Right lobe of liver (tissue), 4 donors: ENCODE data around the gene TAS2R41.

ENCODE experiments used
- POLR2A ChIP-seq: fragments of 450-650 bp; IDR thresholded peaks from one replicate; pipeline ENCODE4 v1.6.1; 2017; ENCODE audit warnings: antibody characterized with exemption, mild to moderate bottlenecking
- TF ChIP-seq, protein P1 (sequence below), 4 donors: fragments of 200-600 bp in 3 of 4; fragments of 450-650 bp in 1 of 4; IDR thresholded peaks; one replicate each; pipeline versions ENCODE4 v1.5.1 to v1.8.0; 2016 to 2022; ENCODE audit warnings: antibody characterized with exemption in 4 of 4, mild to moderate bottlenecking in 2 of 4
- donor health status: DM: no; HTN: no; CAD: no.
- donor health status: DM: no; HTN: no; CAD: no.
- donor health status: DM: no; HTN: yes; CAD: no.

DNA sequence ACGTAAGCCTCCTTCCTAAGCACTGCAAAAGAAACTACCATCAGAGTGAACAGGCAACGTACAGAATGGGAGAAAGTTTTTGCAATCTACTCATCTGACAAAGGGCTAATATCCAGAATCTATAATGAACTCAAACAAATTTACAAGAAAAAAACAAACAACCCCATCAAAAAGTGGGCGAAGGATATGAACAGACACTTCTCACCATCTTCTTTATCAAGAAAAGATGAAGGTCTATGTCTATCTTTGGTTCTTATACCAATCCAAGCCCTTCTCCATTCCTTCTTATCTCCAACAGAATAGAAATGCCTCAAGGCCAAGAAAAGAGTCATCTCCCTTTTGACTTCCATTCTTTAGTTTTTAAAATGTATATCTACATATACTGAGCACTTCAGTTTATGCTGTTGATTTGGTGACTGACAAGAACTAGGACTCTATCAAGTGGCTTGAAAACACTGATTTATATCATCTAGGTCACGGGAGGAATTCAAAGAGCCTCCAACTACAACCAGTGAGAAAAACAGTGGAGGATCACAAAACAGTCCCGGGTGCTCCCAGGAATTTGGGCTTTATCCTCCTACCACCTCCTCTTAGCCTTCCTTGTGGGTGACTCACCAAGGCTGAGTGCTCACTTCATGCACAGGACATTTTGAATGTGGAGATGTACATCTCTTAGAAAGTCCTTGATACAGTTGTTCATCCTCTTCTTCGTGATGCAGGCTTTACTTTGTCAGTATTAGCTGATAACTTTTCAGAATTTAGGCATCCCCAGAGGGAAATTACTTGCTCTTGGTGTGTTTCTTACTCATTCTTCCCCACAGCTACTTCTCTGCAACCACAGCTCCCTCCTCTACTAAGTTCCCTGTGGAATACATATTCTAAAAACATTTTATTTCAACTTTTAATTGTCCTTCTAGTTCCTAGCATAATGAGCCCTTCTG is 15.4 kb downstream of the TAS2R41 start:
- TF ChIP-seq, protein P1, sequence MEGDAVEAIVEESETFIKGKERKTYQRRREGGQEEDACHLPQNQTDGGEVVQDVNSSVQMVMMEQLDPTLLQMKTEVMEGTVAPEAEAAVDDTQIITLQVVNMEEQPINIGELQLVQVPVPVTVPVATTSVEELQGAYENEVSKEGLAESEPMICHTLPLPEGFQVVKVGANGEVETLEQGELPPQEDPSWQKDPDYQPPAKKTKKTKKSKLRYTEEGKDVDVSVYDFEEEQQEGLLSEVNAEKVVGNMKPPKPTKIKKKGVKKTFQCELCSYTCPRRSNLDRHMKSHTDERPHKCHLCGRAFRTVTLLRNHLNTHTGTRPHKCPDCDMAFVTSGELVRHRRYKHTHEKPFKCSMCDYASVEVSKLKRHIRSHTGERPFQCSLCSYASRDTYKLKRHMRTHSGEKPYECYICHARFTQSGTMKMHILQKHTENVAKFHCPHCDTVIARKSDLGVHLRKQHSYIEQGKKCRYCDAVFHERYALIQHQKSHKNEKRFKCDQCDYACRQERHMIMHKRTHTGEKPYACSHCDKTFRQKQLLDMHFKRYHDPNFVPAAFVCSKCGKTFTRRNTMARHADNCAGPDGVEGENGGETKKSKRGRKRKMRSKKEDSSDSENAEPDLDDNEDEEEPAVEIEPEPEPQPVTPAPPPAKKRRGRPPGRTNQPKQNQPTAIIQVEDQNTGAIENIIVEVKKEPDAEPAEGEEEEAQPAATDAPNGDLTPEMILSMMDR (IDR thresholded peaks at IDR 0.05): no peak
- TF ChIP-seq POLR2A: no peak
